GM18498 (cell line): Measurements from ENCODE around the gene SF3B5.
A peak's percentile ranks its signal among the peaks of the same experiment; 100 is the strongest.
"Not testable (repeated sequence)": the region's sequence is repeated elsewhere in the genome, so short reads cannot be mapped to it uniquely, and the experiment has no call there.

ENCODE experiments used
- ATAC-seq: cut with Tn5 transposase; IDR thresholded peaks from one replicate; pipeline ENCODE4 v1.9.1; 2021; ENCODE audit warnings: mild to moderate bottlenecking, moderate library complexity; ENCODE audit not compliant: unreplicated experiment

The SF3B5 gene

GRCh38 chr6:144095134-144096002 is at the start of gene SF3B5:
Gene SF3B5, minus strand, starts transcription at chr6:144095573. Its CDS starts 76 bp downstream, at chr6:144095497.
- peak; percentile 94 for ATAC-seq

GRCh38 chr6:144144996-144145395 is 49.6 kb upstream of the SF3B5 start:
- no peak for ATAC-seq

- ATAC-seq: no peak
These were observed 48.5 kb upstream of the SF3B5 start for GRCh38 chr6:144143878-144144277.

- no peak for ATAC-seq
These were observed 47.7 kb upstream of the SF3B5 start for GRCh38 chr6:144143106-144143505.

GRCh38 chr6:144141470-144141869 is 46.1 kb upstream of the SF3B5 start:
- ATAC-seq: no peak

- ATAC-seq: peak; percentile 90
These were observed 45.5 kb upstream of the SF3B5 start for GRCh38 chr6:144140867-144141266.

- no peak for ATAC-seq
These were observed 44.4 kb upstream of the SF3B5 start for GRCh38 chr6:144139817-144140216.

- no peak for ATAC-seq
These were observed 43.2 kb upstream of the SF3B5 start for GRCh38 chr6:144138542-144138941.

- ATAC-seq: no peak
These were observed 39.4 kb upstream of the SF3B5 start for GRCh38 chr6:144134737-144135136.

- no peak for ATAC-seq
These were observed 38.8 kb upstream of the SF3B5 start for GRCh38 chr6:144134176-144134575.

GRCh38 chr6:144133225-144133821 is 38.0 kb upstream of the SF3B5 start:
- no peak for ATAC-seq

- not testable (repeated sequence) for ATAC-seq
These were observed 36.9 kb upstream of the SF3B5 start for GRCh38 chr6:144132167-144132690.

GRCh38 chr6:144131248-144131709 is 35.9 kb upstream of the SF3B5 start:
- ATAC-seq: no peak

- no peak for ATAC-seq
These were observed 34.1 kb upstream of the SF3B5 start for GRCh38 chr6:144129469-144129868.

- no peak for ATAC-seq
These were observed 31.7 kb upstream of the SF3B5 start for GRCh38 chr6:144127097-144127496.

GRCh38 chr6:144123836-144124235 is 28.5 kb upstream of the SF3B5 start:
- no peak for ATAC-seq

GRCh38 chr6:144123421-144123820 is 28.0 kb upstream of the SF3B5 start:
- ATAC-seq: no peak

GRCh38 chr6:144122861-144123260 is 27.5 kb upstream of the SF3B5 start:
- no peak for ATAC-seq

GRCh38 chr6:144119376-144119775 is 24.0 kb upstream of the SF3B5 start:
- ATAC-seq: no peak

- ATAC-seq: no peak
These were observed 19.8 kb upstream of the SF3B5 start for GRCh38 chr6:144115219-144115618.

GRCh38 chr6:144113366-144113765 is 18.0 kb upstream of the SF3B5 start:
- no peak for ATAC-seq

- ATAC-seq: no peak
These were observed 14.8 kb upstream of the SF3B5 start for GRCh38 chr6:144110210-144110609.
